PC-9 (cell line): Measurements from ENCODE around the gene AKR1C3. TPM values are rescaled to one million over a fixed set of nuclear protein-coding genes. Genes with fewer than 3 reads are reported as not detected.
"Not testable (repeated sequence)": the region's sequence is repeated elsewhere in the genome, so short reads cannot be mapped to it uniquely, and the experiment has no call there.

Source experiments
- BruUV-seq: library from RNA; stranded (reverse); fragments of 400-500 nt; replicated peaks from 2 replicates; lab custom pipeline; 2021; lab: Mats Ljungman, UMichigan
- CTCF ChIA-PET: fragments of 300-600 bp; sonication (Branson Sonifier 250); formaldehyde crosslinking; loops from one replicate; lab custom pipeline; 2022; ENCODE audit warnings: antibody characterized with exemption; lab: Charles Lee
- POLR2A ChIA-PET: fragments of 300-600 bp; sonication (Branson Sonifier 250); formaldehyde crosslinking; loops from one replicate; lab custom pipeline; 2022; ENCODE audit warnings: antibody characterized with exemption; ENCODE audit not compliant: unreplicated experiment; lab: Charles Lee
- DNase-seq, 2 experiments: peaks; one replicate each; pipeline versions ENCODE4 v3.0.0 to v3.0.0-alpha.2; 2015 to 2022; ENCODE audit warnings: mixed read lengths in 1 of 2
- H2AFZ ChIP-seq: fragments of 200-600 bp; sonication (generic); 2 replicates; pipeline ENCODE4 v1.8.1; 2017; ENCODE audit warnings: antibody characterized with exemption
- H3F3A ChIP-seq: fragments of 200-600 bp; sonication (generic); 2 replicates; pipeline ENCODE4 v1.8.1; 2017; ENCODE audit warnings: antibody characterized with exemption, mild to moderate bottlenecking, low read depth; ENCODE audit not compliant: insufficient read depth
- H3K27ac ChIP-seq: fragments of 200-600 bp; sonication (generic); 2 replicates; pipeline ENCODE4 v1.6.1; 2016; ENCODE audit warnings: mixed run types
- H3K27me3 ChIP-seq: fragments of 200-600 bp; sonication (generic); 2 replicates; pipeline ENCODE4 v1.6.1; 2016; ENCODE audit warnings: low read depth, mixed run types; ENCODE audit not compliant: insufficient read depth
- H3K36me3 ChIP-seq: fragments of 200-600 bp; sonication (generic); 2 replicates; pipeline ENCODE4 v1.6.1; 2016; ENCODE audit warnings: low read depth, mixed run types
- H3K4me1 ChIP-seq: fragments of 200-600 bp; sonication (generic); replicated peaks from 2 replicates; pipeline ENCODE4 v1.6.1; 2016; ENCODE audit warnings: mixed run types; ENCODE audit not compliant: insufficient read depth
- H3K4me2 ChIP-seq: fragments of 200-600 bp; sonication (generic); 2 replicates; pipeline ENCODE4 v1.6.1; 2017; ENCODE audit warnings: mixed run types
- H3K4me3 ChIP-seq: fragments of 200-600 bp; sonication (generic); 2 replicates; pipeline ENCODE4 v1.6.1; 2016; ENCODE audit warnings: mixed run types
- H3K79me2 ChIP-seq: fragments of 200-600 bp; sonication (generic); 2 replicates; pipeline ENCODE4 v1.6.1; 2017; ENCODE audit warnings: low read depth, mixed run types
- H3K9me2 ChIP-seq: fragments of 200-600 bp; sonication (generic); 2 replicates; pipeline ENCODE4 v1.8.1; 2017; ENCODE audit warnings: mild to moderate bottlenecking; ENCODE audit not compliant: insufficient read depth
- H3K9me3 ChIP-seq: fragments of 200-600 bp; sonication (generic); 2 replicates; pipeline ENCODE4 v1.8.1; 2016; ENCODE audit warnings: low read depth; ENCODE audit not compliant: insufficient read depth
- H4K20me1 ChIP-seq: fragments of 200-600 bp; sonication (generic); 2 replicates; pipeline ENCODE4 v1.8.1; 2017; ENCODE audit not compliant: insufficient read depth
- EZH2 ChIP-seq: fragments of 200-600 bp; sonication (generic); IDR thresholded peaks from 2 replicates; pipeline ENCODE4 v1.8.0; 2017; ENCODE audit warnings: antibody characterized with exemption, low read depth
- intact Hi-C: fragments of 100-400 bp; cut with micrococcal nuclease; formaldehyde crosslinking; loops from one replicate; pipeline ENCODE4 v1.10.0; 2022; ENCODE audit not compliant: unreplicated experiment
- total RNA-seq: library from RNA; stranded (reverse); gene quantifications from 2 replicates; pipeline ENCODE4 v1.2.3, GENCODE V29; 2021
- TF ChIP-seq, protein P1 (sequence below): fragments of 200-600 bp; sonication (generic); conservative IDR thresholded peaks from 2 replicates; pipeline ENCODE4 v1.6.1; 2017; ENCODE audit warnings: mixed run types, antibody characterized with exemption, mild to moderate bottlenecking, moderate library complexity

The AKR1C3 gene
- total RNA-seq, 1 experiment from 2014 or later: 1,870 TPM

DNA sequence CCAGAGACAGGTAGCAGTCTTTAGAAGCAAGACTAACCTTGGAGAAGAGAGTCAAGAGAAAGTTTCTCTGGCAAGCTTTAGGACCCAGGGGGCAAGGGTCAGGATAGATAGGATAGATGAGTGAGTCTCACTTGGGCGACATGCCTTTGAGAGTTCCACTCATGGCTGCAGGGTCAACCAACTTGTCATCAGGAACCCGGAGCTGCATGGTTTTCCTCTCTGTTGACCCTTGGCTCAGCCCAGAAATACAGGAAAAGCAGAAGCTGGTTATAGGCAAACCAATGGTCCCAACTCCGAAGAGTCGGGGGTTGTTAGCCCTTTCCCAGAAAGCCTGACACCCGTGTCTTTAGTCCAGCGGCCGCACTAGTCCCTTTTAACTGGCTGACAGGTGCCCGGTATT is 34.9 kb upstream of the AKR1C3 start:
- H3F3A ChIP-seq, H3K4me3 ChIP-seq, H3K27me3 ChIP-seq, CTCF ChIA-PET, BruUV-seq, H3K9me3 ChIP-seq, H4K20me1 ChIP-seq, H3K4me1 ChIP-seq, H3K4me2 ChIP-seq, POLR2A ChIA-PET, DNase-seq, H3K9me2 ChIP-seq, H3K36me3 ChIP-seq, intact Hi-C loops, H2AFZ ChIP-seq, H3K79me2 ChIP-seq, H3K27ac ChIP-seq: not testable (repeated sequence)

DNA sequence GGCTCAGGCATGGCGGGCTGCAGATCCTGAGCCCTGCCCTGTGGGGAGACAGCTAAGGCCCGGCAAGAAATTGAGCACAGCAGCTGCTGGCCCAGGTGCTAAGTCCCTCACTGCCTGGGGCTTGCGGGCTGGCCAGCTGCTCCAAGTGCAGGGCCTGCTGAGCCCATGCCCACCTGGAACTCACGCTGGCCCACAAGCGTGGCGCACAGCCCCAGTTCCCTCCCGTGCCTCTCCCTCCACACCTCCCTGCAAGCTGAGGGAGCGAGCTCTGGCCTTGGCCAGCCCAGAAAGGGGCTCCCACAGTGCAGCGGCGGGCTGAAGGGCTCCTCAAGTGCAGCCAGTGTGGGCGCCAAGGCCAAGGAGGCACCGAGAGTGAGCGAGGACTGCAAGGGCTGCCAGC is 33.4 kb upstream of the AKR1C3 start:
- H3K79me2 ChIP-seq, H3K4me2 ChIP-seq, H3K27me3 ChIP-seq, H3K27ac ChIP-seq, intact Hi-C loops, H3K4me3 ChIP-seq, DNase-seq, H2AFZ ChIP-seq, H3K9me3 ChIP-seq, H4K20me1 ChIP-seq, BruUV-seq, CTCF ChIA-PET, H3K36me3 ChIP-seq, POLR2A ChIA-PET, H3F3A ChIP-seq, H3K4me1 ChIP-seq, H3K9me2 ChIP-seq: not testable (repeated sequence)

DNA sequence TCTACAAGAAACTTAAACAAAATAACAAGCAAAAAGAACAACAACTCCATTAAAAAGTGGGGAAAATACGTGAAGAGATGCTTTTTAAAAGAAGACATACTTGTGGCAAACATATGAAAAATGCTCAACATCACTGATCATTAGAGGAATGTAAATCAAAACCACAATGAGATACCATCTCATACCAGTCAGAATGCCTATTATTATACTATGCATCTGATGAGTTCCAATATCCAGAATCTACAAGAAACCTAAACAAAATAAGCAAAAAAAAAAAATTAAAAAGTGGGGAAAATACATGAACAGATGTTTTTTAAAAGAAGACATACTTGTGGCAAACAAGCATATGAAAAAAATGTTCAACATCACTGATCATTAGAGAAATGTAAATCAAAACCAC is 29.6 kb upstream of the AKR1C3 start:
- H3K9me2 ChIP-seq: no peaks in the 10 kb centered on the region
- no peaks in the 10 kb centered on the region for H3K36me3 ChIP-seq
- no peak overlapping the region for H3K4me2 ChIP-seq
- no peak overlapping the region for H3K27ac ChIP-seq
- intact Hi-C loops: no loop called here
- H3F3A ChIP-seq: peaks cover 4% of the 10 kb centered on the region; the same call in 1 of the 2 replicates
- CTCF ChIA-PET: no interaction called here
- H2AFZ ChIP-seq: no peak overlapping the region
- no peaks in the 10 kb centered on the region for H4K20me1 ChIP-seq
- no TSS peak for BruUV-seq
- no peaks in the 10 kb centered on the region for H3K79me2 ChIP-seq
- H3K4me3 ChIP-seq: no peak overlapping the region
- TF ChIP-seq EZH2: no peak
- TF ChIP-seq, protein P1, sequence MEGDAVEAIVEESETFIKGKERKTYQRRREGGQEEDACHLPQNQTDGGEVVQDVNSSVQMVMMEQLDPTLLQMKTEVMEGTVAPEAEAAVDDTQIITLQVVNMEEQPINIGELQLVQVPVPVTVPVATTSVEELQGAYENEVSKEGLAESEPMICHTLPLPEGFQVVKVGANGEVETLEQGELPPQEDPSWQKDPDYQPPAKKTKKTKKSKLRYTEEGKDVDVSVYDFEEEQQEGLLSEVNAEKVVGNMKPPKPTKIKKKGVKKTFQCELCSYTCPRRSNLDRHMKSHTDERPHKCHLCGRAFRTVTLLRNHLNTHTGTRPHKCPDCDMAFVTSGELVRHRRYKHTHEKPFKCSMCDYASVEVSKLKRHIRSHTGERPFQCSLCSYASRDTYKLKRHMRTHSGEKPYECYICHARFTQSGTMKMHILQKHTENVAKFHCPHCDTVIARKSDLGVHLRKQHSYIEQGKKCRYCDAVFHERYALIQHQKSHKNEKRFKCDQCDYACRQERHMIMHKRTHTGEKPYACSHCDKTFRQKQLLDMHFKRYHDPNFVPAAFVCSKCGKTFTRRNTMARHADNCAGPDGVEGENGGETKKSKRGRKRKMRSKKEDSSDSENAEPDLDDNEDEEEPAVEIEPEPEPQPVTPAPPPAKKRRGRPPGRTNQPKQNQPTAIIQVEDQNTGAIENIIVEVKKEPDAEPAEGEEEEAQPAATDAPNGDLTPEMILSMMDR: no peak
- H3K9me3 ChIP-seq: peaks cover 10% of the 10 kb centered on the region; the same call in 1 of the 2 replicates
- DNase-seq: no peak
- no peaks in the 10 kb centered on the region for H3K27me3 ChIP-seq
- POLR2A ChIA-PET: interaction anchor here (0.7 kb wide), 1 partner anchor 342 kb away, joined by 5 read pairs; no protein-coding TSS in a partner anchor
- H3K4me1 ChIP-seq: peaks cover 7% of the 10 kb centered on the region

DNA sequence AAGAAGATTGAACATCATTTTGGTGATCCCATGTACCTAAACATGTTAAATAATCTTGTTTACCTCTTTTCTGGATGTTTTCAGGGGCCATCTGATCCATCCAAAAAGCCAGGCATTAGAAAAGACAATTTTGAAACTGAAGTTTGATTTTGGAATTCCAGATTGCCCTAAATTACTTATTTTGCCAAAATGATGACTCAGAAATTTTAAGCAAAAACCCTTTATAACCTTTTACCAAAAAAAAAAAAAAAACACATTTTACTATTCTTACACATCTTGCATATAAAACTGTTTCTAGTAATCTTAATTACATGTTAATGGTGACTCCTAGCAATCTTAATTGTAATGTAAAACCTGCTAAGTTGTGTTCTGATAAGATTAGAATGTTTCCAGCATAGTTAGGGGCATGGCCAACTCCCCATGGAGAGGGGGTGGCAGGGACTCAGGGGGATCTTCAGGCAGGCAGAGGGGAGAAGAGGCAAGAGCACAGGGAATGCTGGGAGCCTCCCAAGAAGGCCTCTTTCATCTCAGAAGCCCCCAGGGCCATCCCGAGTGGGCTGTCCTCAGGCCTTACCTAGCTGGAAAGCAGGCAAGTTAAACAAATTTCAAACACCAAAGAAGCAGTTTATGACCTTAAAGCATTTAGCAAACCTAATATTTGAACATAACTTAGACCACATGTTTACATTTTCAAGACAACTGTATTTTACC is 25.8 kb upstream of the AKR1C3 start:
- TF ChIP-seq, protein P1: no peak
- TF ChIP-seq EZH2: no peak
- ChIA-PET POLR2A (interaction anchor here (0.7 kb wide), 1 partner anchor 43 kb away, joined by 4 read pairs; no protein-coding TSS in a partner anchor), CTCF (no interaction called here)
- Histone ChIP-seq H3K79me2 (no peaks in the 10 kb centered on the region), H4K20me1 (no peaks in the 10 kb centered on the region), H3K4me1 (peaks cover 44% of the 10 kb centered on the region), H2AFZ (no peak overlapping the region), H3K36me3 (no peaks in the 10 kb centered on the region), H3F3A (peaks cover 41% of the 10 kb centered on the region), H3K4me2 (no peak overlapping the region), H3K9me3 (peaks cover 14% of the 10 kb centered on the region; the same call in 1 of the 2 replicates), H3K27ac (no peak overlapping the region), H3K9me2 (no peaks in the 10 kb centered on the region), H3K4me3 (no peak overlapping the region), H3K27me3 (no peaks in the 10 kb centered on the region)
- BruUV-seq: no TSS peak
- intact Hi-C loops: no loop called here
- DNase-seq: no peak
